ENCODE results near the gene SMAD7. TPM values are rescaled to one million over a fixed set of nuclear protein-coding genes. Genes with fewer than 3 reads are reported as not detected.

Gene SMAD7
- total and polyA plus RNA-seq, 10 of the 15 experiments (the other 5 are each of a cell fraction or from before 2014, with no cell fraction given), result 1.3 to 22.5 (median 8.0) TPM

- TF ChIP-seq MYB (IDR thresholded peaks at IDR 0.05; ENCODE audit: borderline replicate concordance, low read depth, low read length) (no peak), PML (IDR thresholded peaks at IDR 0.05; ENCODE audit: low read length) (no peak), RUNX3 (IDR thresholded peaks at IDR 0.05; ENCODE audit: low read length) (peak; percentile 35), MTA2 (IDR thresholded peaks at IDR 0.05; ENCODE audit: low read depth) (no peak), HCFC1 (IDR thresholded peaks at IDR 0.05; ENCODE audit: low read length) (no peak), DPF2 (IDR thresholded peaks at IDR 0.05) (no peak)
Measured at GRCh38 chr18:48946329-48946835, 4.4 kb downstream of the SMAD7 start (continued).

- Histone ChIP-seq H3K27ac (ENCODE audit: control insufficient read depth, insufficient read depth) (peak overlapping the region; percentile 15; the same call in 1 of the 2 replicates), H3K4me1 (ENCODE audit: control insufficient read depth, insufficient read depth, low read length) (peaks cover 24% of the 10 kb centered on the region), H3K9me3 (replicated peaks; ENCODE audit: control insufficient read depth, insufficient read depth, low read length) (no peaks in the 10 kb centered on the region), H3K79me2 (ENCODE audit: control insufficient read depth, insufficient read depth, low read length) (peaks cover 98% of the 10 kb centered on the region), H3K36me3 (ENCODE audit: control insufficient read depth in 2 of 2, insufficient read depth in 2 of 2, low read length in 1 of 2) (peaks cover 0 to 9% of the 10 kb centered on the region in 2 experiments), H3K4me2 (ENCODE audit: control insufficient read depth, insufficient read depth) (peak overlapping the region; percentile 93), H4K20me1 (ENCODE audit: control insufficient read depth, insufficient read depth) (peaks cover 4% of the 10 kb centered on the region; the same call in 1 of the 2 replicates), H3K9ac (ENCODE audit: control insufficient read depth, insufficient read depth, low read length) (0 out of 2 replicates have a peak overlapping the region, but pooled peaks have one; percentile 30), H3K27me3 (replicated peaks in 1 of 2; ENCODE audit: control insufficient read depth in 2 of 2, insufficient read depth in 2 of 2, low read length in 1 of 2) (no peaks in the 10 kb centered on the region), H2AFZ (ENCODE audit: control insufficient read depth, low read depth, low read length) (no peak overlapping the region), H3K4me3 (peak overlapping the region; percentile 92)
- DNase-seq (ENCODE audit: low read depth, low spot score), result no peak
- in situ Hi-C loops (cut with MboI), result loop anchor here (10.0 to 25.0 kb wide), 2 partner anchors 229 to 1341 kb away; partner anchors contain the start of genes CXXC1 and MBD1
- ChIA-PET SMC1A (ENCODE audit: uncharacterized antibody, unreplicated experiment) (interaction anchor here (1.0 to 5.8 kb wide), 11 partner anchors 9 to 231 kb away, joined by 3 to 55 read pairs (median 14); no protein-coding TSS in a partner anchor), POLR2A (interaction anchor here (0.9 to 7.5 kb wide), 2 partner anchors 15 to 221 kb away, joined by 3 to 71 read pairs; no protein-coding TSS in a partner anchor), RAD21 (ENCODE audit: unreplicated experiment) (interaction anchor here (1.6 to 4.9 kb wide), 5 partner anchors 8 to 168 kb away, joined by 7 to 41 read pairs (median 17); no protein-coding TSS in a partner anchor), CTCF (interaction anchor here (0.7 to 2.6 kb wide), 5 partner anchors 9 to 168 kb away, joined by 3 to 14 read pairs (median 4); no protein-coding TSS in a partner anchor)
- ATAC-seq, result no peak
- intact Hi-C loops (cut with micrococcal nuclease; ENCODE audit: unreplicated experiment), result loop anchor here (5.0 kb wide), 1 partner anchor 216 kb away; no protein-coding TSS in a partner anchor
- TF ChIP-seq NR2C1 (IDR thresholded peaks at IDR 0.05) (no peak), E2F8 (IDR thresholded peaks at IDR 0.05; ENCODE audit: low read depth, partially characterized antibody) (no peak), CBX5 (IDR thresholded peaks at IDR 0.05; ENCODE audit: low read depth) (no peak), SUPT20H (IDR thresholded peaks at IDR 0.05; ENCODE audit: borderline replicate concordance, control insufficient read depth, low read depth, low read length) (no peak), RELA (IDR thresholded peaks at IDR 0.05; ENCODE audit: borderline replicate concordance, partially characterized antibody) (no peak)
- BruUV-seq (replicated peaks), result no TSS peak
- FAIRE-seq, result no peak
Measured at GRCh38 chr18:48945953-48946217, 4.9 kb downstream of the SMAD7 start.
